KMS-11 (cell line): Measurements from ENCODE around the gene ADGRF1.

Source experiments
- H2AFZ ChIP-seq: fragments of 200-600 bp; sonication (generic); 2 replicates; pipeline ENCODE4 v1.6.1; 2016; ENCODE audit warnings: antibody characterized with exemption, mixed run types, low read depth
- H3K27ac ChIP-seq: fragments of 200-600 bp; sonication (generic); 2 replicates; pipeline ENCODE4 v1.6.1; 2016; ENCODE audit warnings: mild to moderate bottlenecking, mixed run types
- H3K27me3 ChIP-seq: fragments of 200-600 bp; sonication (generic); 2 replicates; pipeline ENCODE4 v1.6.1; 2017; ENCODE audit warnings: mild to moderate bottlenecking, low read depth, mixed run types, moderate library complexity; ENCODE audit not compliant: insufficient read depth
- H3K36me3 ChIP-seq: fragments of 200-600 bp; sonication (generic); 2 replicates; pipeline ENCODE4 v1.6.1; 2017; ENCODE audit warnings: mild to moderate bottlenecking, mixed run types; ENCODE audit not compliant: insufficient read depth
- H3K4me1 ChIP-seq: fragments of 200-600 bp; sonication (generic); 2 replicates; pipeline ENCODE4 v1.6.1; 2016; ENCODE audit warnings: mild to moderate bottlenecking, low read depth, mixed run types; ENCODE audit not compliant: poor library complexity, severe bottlenecking
- H3K4me2 ChIP-seq: fragments of 200-600 bp; sonication (generic); 2 replicates; pipeline ENCODE4 v1.7.0; 2016; ENCODE audit warnings: mild to moderate bottlenecking, mixed run types
- H3K4me3 ChIP-seq: fragments of 200-600 bp; sonication (generic); IDR thresholded peaks from 2 replicates; pipeline ENCODE4 v1.6.1; 2017; ENCODE audit warnings: low read depth, low read length, mixed read lengths; ENCODE audit not compliant: insufficient read depth
- H3K79me2 ChIP-seq: fragments of 200-600 bp; sonication (generic); 2 replicates; pipeline ENCODE4 v1.6.1; 2016; ENCODE audit warnings: low read depth, mixed run types; ENCODE audit not compliant: insufficient read depth
- H3K9ac ChIP-seq: fragments of 200-600 bp; sonication (generic); 2 replicates; pipeline ENCODE4 v1.6.1; 2016; ENCODE audit warnings: mild to moderate bottlenecking, mixed run types
- H4K20me1 ChIP-seq: fragments of 200-600 bp; sonication (generic); 2 replicates; pipeline ENCODE4 v1.6.1; 2016; ENCODE audit warnings: mild to moderate bottlenecking, mixed run types; ENCODE audit not compliant: insufficient read depth
- CTCF ChIP-seq: fragments of 200-600 bp; sonication (generic); conservative IDR thresholded peaks from 2 replicates; pipeline ENCODE4 v1.6.1; 2017; ENCODE audit warnings: low read depth, mild to moderate bottlenecking, antibody characterized with exemption, low read length, moderate library complexity, mixed read lengths

Gene ADGRF1

GRCh38 chr6:47083586-47084047, 41.5 kb upstream of the ADGRF1 start:
- no peaks in the 10 kb centered on the region for H4K20me1 ChIP-seq
- no peak overlapping the region for H3K4me3 ChIP-seq
- no peak overlapping the region for H3K27ac ChIP-seq
- no peaks in the 10 kb centered on the region for H3K27me3 ChIP-seq
- H3K4me1 ChIP-seq: peaks cover 14% of the 10 kb centered on the region
- no peak for TF ChIP-seq CTCF
- H3K36me3 ChIP-seq: no peaks in the 10 kb centered on the region
- no peak overlapping the region for H2AFZ ChIP-seq
- no peaks in the 10 kb centered on the region for H3K79me2 ChIP-seq
- no peak overlapping the region for H3K4me2 ChIP-seq
- no peak overlapping the region for H3K9ac ChIP-seq

GRCh38 chr6:47080083-47080596, 38.0 kb upstream of the ADGRF1 start:
- H3K79me2 ChIP-seq: no peaks in the 10 kb centered on the region
- no peak overlapping the region for H3K27ac ChIP-seq
- H2AFZ ChIP-seq: no peak overlapping the region
- H3K4me2 ChIP-seq: no peak overlapping the region
- no peaks in the 10 kb centered on the region for H4K20me1 ChIP-seq
- H3K27me3 ChIP-seq: no peaks in the 10 kb centered on the region
- H3K36me3 ChIP-seq: no peaks in the 10 kb centered on the region
- H3K9ac ChIP-seq: no peak overlapping the region
- H3K4me1 ChIP-seq: peaks cover 14% of the 10 kb centered on the region
- TF ChIP-seq CTCF: no peak
- H3K4me3 ChIP-seq: no peak overlapping the region

DNA sequence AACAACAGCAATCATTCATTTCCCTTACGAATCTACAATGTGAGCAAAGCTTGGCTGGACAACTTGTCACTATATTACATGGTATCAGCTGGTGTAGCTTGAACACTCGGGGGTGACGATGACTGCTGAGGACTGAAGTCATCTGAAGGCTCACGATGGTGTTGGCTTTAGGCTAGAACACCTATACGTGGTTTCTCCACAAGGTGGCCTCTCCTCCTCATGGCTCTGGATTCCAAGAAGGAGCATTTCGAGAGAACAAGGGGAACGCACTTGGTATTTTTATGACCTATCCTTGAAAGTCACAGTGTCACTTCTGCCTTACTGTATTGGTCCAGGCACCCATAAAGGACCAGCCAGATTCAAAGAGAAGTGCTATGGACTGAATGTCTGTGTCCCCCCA, 37.5 kb upstream of the ADGRF1 start:
- no peak; the same call in 1 of the 2 replicates for TF ChIP-seq CTCF
- Histone ChIP-seq H3K27me3 (no peaks in the 10 kb centered on the region), H3K9ac (no peak overlapping the region), H2AFZ (no peak overlapping the region), H3K4me3 (no peak overlapping the region), H3K4me1 (peaks cover 14% of the 10 kb centered on the region), H3K27ac (no peak overlapping the region), H3K4me2 (no peak overlapping the region), H3K79me2 (no peaks in the 10 kb centered on the region), H3K36me3 (no peaks in the 10 kb centered on the region), H4K20me1 (no peaks in the 10 kb centered on the region)

GRCh38 chr6:47078991-47079390, 36.9 kb upstream of the ADGRF1 start:
- H3K27ac ChIP-seq: no peak overlapping the region

More at GRCh38 chr6:47078991-47079390, 36.9 kb upstream of the ADGRF1 start:
- Histone ChIP-seq H4K20me1 (no peaks in the 10 kb centered on the region), H3K79me2 (no peaks in the 10 kb centered on the region), H3K36me3 (no peaks in the 10 kb centered on the region), H3K9ac (no peak overlapping the region), H3K4me3 (no peak overlapping the region), H2AFZ (no peak overlapping the region), H3K4me1 (peaks cover 14% of the 10 kb centered on the region), H3K4me2 (no peak overlapping the region), H3K27me3 (no peaks in the 10 kb centered on the region)
- no peak for TF ChIP-seq CTCF
